PC-9 (cell line): ENCODE results near the gene PTPN14.

Experiments
- CTCF ChIP-seq: fragments of 200-600 bp; sonication (generic); conservative IDR thresholded peaks from 2 replicates; pipeline ENCODE4 v1.6.1; 2017; ENCODE audit warnings: mixed run types, antibody characterized with exemption, mild to moderate bottlenecking, moderate library complexity
- EZH2 ChIP-seq: fragments of 200-600 bp; sonication (generic); IDR thresholded peaks from 2 replicates; pipeline ENCODE4 v1.8.0; 2017; ENCODE audit warnings: antibody characterized with exemption, low read depth

- no peak for TF ChIP-seq CTCF
- TF ChIP-seq EZH2 = no peak
Observed at GRCh38 chr1:214414691-214415090, 136.7 kb downstream of the PTPN14 start.
